Astrocyte (in vitro differentiated cells and primary cell): ENCODE results near the gene VWA5B1. TPM values are rescaled to one million over a fixed set of nuclear protein-coding genes. Genes with fewer than 3 reads are reported as not detected.

Source experiments
- DNase-seq: peaks from one replicate; pipeline ENCODE4 v3.0.0-alpha.2; 2010; ENCODE audit warnings: low read depth
- FAIRE-seq: peaks from 2 replicates; lab custom pipeline; 2011; peaks lifted over from hg19 to GRCh38; lab: Jason Lieb, UNC
- H2AFZ ChIP-seq: 2 replicates; pipeline ENCODE4 v1.6.0; 2012; ENCODE audit warnings: low read depth, low read length, inconsistent platforms
- H3K27ac ChIP-seq: 2 replicates; pipeline ENCODE4 v1.5.1; 2011; ENCODE audit warnings: low read depth, low read length, inconsistent platforms
- H3K27me3 ChIP-seq: 2 replicates; pipeline ENCODE4 v1.6.0; 2011; ENCODE audit warnings: low read length, inconsistent platforms; ENCODE audit not compliant: insufficient read depth
- H3K36me3 ChIP-seq: 2 replicates; pipeline ENCODE4 v1.5.1; 2011; ENCODE audit warnings: low read length, inconsistent platforms; ENCODE audit not compliant: insufficient read depth
- H3K4me1 ChIP-seq: 2 replicates; pipeline ENCODE4 v1.5.1; 2011; ENCODE audit warnings: low read length, inconsistent platforms; ENCODE audit not compliant: insufficient read depth
- H3K4me2 ChIP-seq: 2 replicates; pipeline ENCODE4 v1.6.0; 2012; ENCODE audit warnings: low read length, inconsistent platforms
- H3K4me3 ChIP-seq: 2 replicates; pipeline ENCODE4 v1.5.1; 2011; ENCODE audit warnings: low read depth, mild to moderate bottlenecking, low read length, inconsistent platforms; ENCODE audit not compliant: insufficient read depth
- H3K79me2 ChIP-seq: 2 replicates; pipeline ENCODE4 v1.6.0; 2012; ENCODE audit warnings: mild to moderate bottlenecking, low read length, inconsistent platforms; ENCODE audit not compliant: insufficient read depth
- H3K9ac ChIP-seq: 2 replicates; pipeline ENCODE4 v1.6.0; 2012; ENCODE audit warnings: mild to moderate bottlenecking, low read length, inconsistent platforms
- H3K9me3 ChIP-seq: 2 replicates; pipeline ENCODE4 v1.5.1; 2012; ENCODE audit warnings: low read depth, mild to moderate bottlenecking, low read length, inconsistent platforms; ENCODE audit not compliant: insufficient read depth
- H4K20me1 ChIP-seq: 2 replicates; pipeline ENCODE4 v1.6.0; 2012; ENCODE audit warnings: low read length, inconsistent platforms; ENCODE audit not compliant: insufficient read depth
- H3K27ac Mint-ChIP-seq: one replicate; pipeline ENCODE4 v1.8.0; 2021; ENCODE audit warnings: mild to moderate bottlenecking, mixed read lengths; ENCODE audit not compliant: unreplicated experiment
- H3K27me3 Mint-ChIP-seq: one replicate; pipeline ENCODE4 v1.8.0; 2021; ENCODE audit warnings: low read depth, mixed read lengths; ENCODE audit not compliant: unreplicated experiment
- H3K36me3 Mint-ChIP-seq: one replicate; pipeline ENCODE4 v1.8.0; 2021; ENCODE audit warnings: low read depth, mixed read lengths; ENCODE audit not compliant: unreplicated experiment
- H3K4me1 Mint-ChIP-seq: one replicate; pipeline ENCODE4 v1.8.0; 2021; ENCODE audit warnings: low read depth, mixed read lengths; ENCODE audit not compliant: unreplicated experiment
- H3K4me3 Mint-ChIP-seq: one replicate; pipeline ENCODE4 v1.8.0; 2021; ENCODE audit warnings: mild to moderate bottlenecking, moderate library complexity, mixed read lengths; ENCODE audit not compliant: unreplicated experiment
- H3K9me3 Mint-ChIP-seq: one replicate; pipeline ENCODE4 v1.8.0; 2021; ENCODE audit warnings: mild to moderate bottlenecking, mixed read lengths; ENCODE audit not compliant: unreplicated experiment
- CTCF ChIP-seq: IDR thresholded peaks from 2 replicates; pipeline ENCODE4 v1.5.1; 2011; ENCODE audit warnings: low read depth, mild to moderate bottlenecking, inconsistent platforms, low read length, moderate library complexity; ENCODE audit not compliant: insufficient read depth
- EZH2 ChIP-seq: IDR thresholded peaks from 2 replicates; pipeline ENCODE4 v1.6.1; 2012; ENCODE audit warnings: mild to moderate bottlenecking, low read length, inconsistent platforms; ENCODE audit not compliant: insufficient read depth
- total RNA-seq: library from RNA; stranded (reverse); gene quantifications from 2 replicates; pipeline ENCODE4 v1.2.1, GENCODE V29; 2021

Gene VWA5B1
- total RNA-seq, 1 donor from 2014 or later, result not detected

- no peak overlapping the region for H2AFZ ChIP-seq
- TF ChIP-seq EZH2 (no peak), CTCF (no peak)
- peaks cover 17% of the 10 kb centered on the region for H3K4me1 ChIP-seq
- H3K9me3 Mint-ChIP-seq, result peaks cover 1% of the 10 kb centered on the region
- H4K20me1 ChIP-seq, result no peaks in the 10 kb centered on the region
- H3K4me1 Mint-ChIP-seq, result peaks cover 25% of the 10 kb centered on the region
- FAIRE-seq, result no peak
- no peaks in the 10 kb centered on the region for H3K79me2 ChIP-seq
- no peak overlapping the region for H3K9ac ChIP-seq
- no peaks in the 10 kb centered on the region for H3K36me3 ChIP-seq
- no peak overlapping the region for H3K4me2 ChIP-seq
- H3K27ac ChIP-seq, result no peak overlapping the region
- H3K36me3 Mint-ChIP-seq, result no peaks in the 10 kb centered on the region
- H3K27me3 ChIP-seq, result no peaks in the 10 kb centered on the region
- no peak overlapping the region for H3K4me3 ChIP-seq
- H3K27me3 Mint-ChIP-seq, result peaks cover 54% of the 10 kb centered on the region
- H3K4me3 Mint-ChIP-seq, result no peak overlapping the region
- no peaks in the 10 kb centered on the region for H3K9me3 ChIP-seq
- DNase-seq, result no peak
- no peak overlapping the region for H3K27ac Mint-ChIP-seq
Measured at GRCh38 chr1:20319456-20320220, 29.0 kb downstream of the VWA5B1 start.

- no peak for FAIRE-seq
- H3K4me2 ChIP-seq, result no peak overlapping the region
- H3K27me3 Mint-ChIP-seq, result peaks cover 52% of the 10 kb centered on the region
Measured at GRCh38 chr1:20320704-20321103, 30.0 kb downstream of the VWA5B1 start.

More at GRCh38 chr1:20320704-20321103, 30.0 kb downstream of the VWA5B1 start:
- H3K27ac Mint-ChIP-seq, result no peak overlapping the region
- TF ChIP-seq EZH2 (no peak), CTCF (no peak)
- H3K36me3 Mint-ChIP-seq, result no peaks in the 10 kb centered on the region
- H3K9me3 Mint-ChIP-seq, result peaks cover 1% of the 10 kb centered on the region
- Histone ChIP-seq H3K4me3 (no peak overlapping the region), H3K9me3 (no peaks in the 10 kb centered on the region), H2AFZ (no peak overlapping the region), H3K9ac (no peak overlapping the region), H3K27ac (no peak overlapping the region), H3K4me1 (peaks cover 19% of the 10 kb centered on the region), H3K27me3 (no peaks in the 10 kb centered on the region), H4K20me1 (no peaks in the 10 kb centered on the region), H3K36me3 (no peaks in the 10 kb centered on the region), H3K79me2 (no peaks in the 10 kb centered on the region)
- no peak overlapping the region for H3K4me3 Mint-ChIP-seq
- H3K4me1 Mint-ChIP-seq, result peaks cover 25% of the 10 kb centered on the region
- DNase-seq, result no peak
